Lower leg skin (tissue), 3 donors: ENCODE measurements around the gene FARS2.

Source experiments
- CTCF ChIP-seq, 3 donors: fragments of 450-650 bp; IDR thresholded peaks; one replicate each; pipeline ENCODE4 v1.5.1; 2016; ENCODE audit warnings: antibody characterized with exemption in 3 of 3, mild to moderate bottlenecking in 3 of 3, moderate library complexity in 2 of 3
- POLR2A ChIP-seq, 2 donors: fragments of 450-650 bp; IDR thresholded peaks; one replicate each; pipeline ENCODE4 v1.6.1; 2016 to 2017; ENCODE audit warnings: antibody characterized with exemption in 2 of 2, mild to moderate bottlenecking in 1 of 2, moderate library complexity in 1 of 2

DNA sequence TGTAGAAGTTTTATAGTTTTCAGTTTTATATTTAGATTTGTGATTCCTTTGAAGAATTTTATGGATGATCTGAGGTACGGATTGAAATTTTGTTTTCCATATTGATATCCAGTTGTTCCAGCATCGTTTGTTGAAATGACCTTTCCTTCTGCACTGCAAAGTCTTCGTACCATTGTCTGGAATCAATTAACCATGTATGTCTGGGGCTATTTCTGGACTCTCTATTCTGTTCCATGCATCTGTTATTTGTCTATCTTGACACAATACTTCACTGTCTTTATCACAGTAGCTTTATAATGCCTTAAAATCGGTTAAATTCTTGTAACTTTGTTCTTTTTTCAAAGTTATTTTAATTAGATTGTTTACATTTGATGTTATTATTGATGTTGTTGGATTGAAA lies 154.9 kb downstream of the FARS2 start:
- TF ChIP-seq POLR2A (IDR thresholded peaks at IDR 0.05) (no peak), CTCF (IDR thresholded peaks at IDR 0.05) (no peak)
